HL-60 (cell line): ENCODE data around the gene GMFB.

Source experiments
- DNase-seq, 2 experiments: peaks; one replicate each; pipeline ENCODE4 v3.0.0-alpha.2; 2010 to 2020; ENCODE audit warnings: low read depth in 1 of 2, low spot score in 1 of 2
- H3K27ac ChIP-seq: fragments of 250-450 bp; sonication (Bioruptor Pico); replicated peaks from 2 replicates; pipeline ENCODE4 v1.5.1; 2020; ENCODE audit warnings: mild to moderate bottlenecking, moderate library complexity
- H3K27me3 ChIP-seq: fragments of 250-450 bp; sonication (Bioruptor Pico); 2 replicates; pipeline ENCODE4 v1.5.1; 2021; ENCODE audit warnings: mild to moderate bottlenecking, moderate library complexity; ENCODE audit not compliant: insufficient read depth, poor library complexity, severe bottlenecking
- H3K4me3 ChIP-seq: replicated peaks from 2 replicates; pipeline ENCODE4 v1.5.1; 2011; ENCODE audit warnings: mild to moderate bottlenecking, control low read depth, low read length; ENCODE audit not compliant: insufficient read depth
- CTCF ChIP-seq: IDR thresholded peaks from one replicate; pipeline ENCODE4 v1.5.1; 2011; ENCODE audit warnings: low read length, control low read depth, inconsistent platforms; ENCODE audit not compliant: insufficient read depth
- GABPA ChIP-seq: IDR thresholded peaks from 2 replicates; pipeline ENCODE4 v1.6.1; 2012; ENCODE audit warnings: low read depth
- POLR2AphosphoS5 ChIP-seq: IDR thresholded peaks from 2 replicates; pipeline ENCODE4 v1.6.1; 2012; ENCODE audit warnings: low read depth
- REST ChIP-seq: IDR thresholded peaks from 2 replicates; pipeline ENCODE4 v1.6.1; 2012; ENCODE audit warnings: low read depth; ENCODE audit not compliant: insufficient replicate concordance
- SPI1 ChIP-seq: IDR thresholded peaks from 2 replicates; pipeline ENCODE4 v1.6.1; 2012; ENCODE audit warnings: low read depth, mild to moderate bottlenecking, borderline replicate concordance

GMFB gene

DNA sequence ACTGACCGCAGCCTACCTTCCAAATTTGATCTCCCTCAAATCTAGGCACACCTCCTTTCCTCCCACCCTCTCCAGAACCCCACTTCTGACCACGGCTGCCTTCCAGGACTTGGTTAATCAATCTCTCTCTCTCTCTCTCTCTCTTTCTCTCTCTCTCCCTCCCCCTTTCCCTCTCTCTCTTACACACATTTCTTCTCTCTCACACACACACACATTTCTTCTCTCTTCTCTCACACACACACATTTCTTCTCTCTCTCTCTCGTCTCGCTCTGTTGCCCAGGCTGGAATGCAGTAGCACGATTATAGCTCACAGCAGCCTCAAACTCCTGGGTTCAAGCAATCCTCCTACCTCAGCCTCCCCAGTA lies 521 bp upstream of the GMFB start:
- peak overlapping the region; percentile 72 for H3K27ac ChIP-seq
- DNase-seq, result no peak
- TF ChIP-seq CTCF (no peak), SPI1 (no peak), REST (no peak), GABPA (no peak), POLR2AphosphoS5 (no peak)
- no peaks in the 10 kb centered on the region for H3K27me3 ChIP-seq
- peak overlapping the region; percentile 98 for H3K4me3 ChIP-seq

DNA sequence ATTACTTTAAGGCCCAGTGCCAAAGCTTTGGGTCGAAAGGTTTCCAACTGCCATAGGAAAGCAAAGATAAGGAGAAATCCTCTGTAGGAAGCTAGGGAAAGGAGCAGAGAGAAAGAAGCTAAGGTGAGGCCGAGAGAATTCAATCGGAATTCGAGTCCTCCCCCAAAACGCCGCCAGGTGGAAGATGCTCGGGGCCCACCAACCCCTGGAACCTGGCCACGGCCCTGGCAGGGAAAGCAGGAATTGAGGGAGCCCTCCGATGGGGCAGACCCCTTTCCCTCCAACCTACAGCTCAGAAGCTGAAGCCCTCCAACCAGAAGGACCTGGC lies 498 bp downstream of the GMFB start:
- no peak for TF ChIP-seq CTCF
- TF ChIP-seq POLR2AphosphoS5, result no peak
- TF ChIP-seq GABPA, result no peak
- no peak for TF ChIP-seq REST
- TF ChIP-seq SPI1, result no peak
- Histone ChIP-seq H3K4me3 (peak overlapping the region; percentile 98), H3K27ac (peak overlapping the region; percentile 72), H3K27me3 (no peaks in the 10 kb centered on the region)
- DNase-seq, result no peak

GRCh38 chr14:54487771-54488170 lies 1.0 kb downstream of the GMFB start:
- H3K27ac ChIP-seq, result peak overlapping the region; percentile 72; the same call in 1 of the 2 replicates
- no peaks in the 10 kb centered on the region for H3K27me3 ChIP-seq
- H3K4me3 ChIP-seq, result peak overlapping the region; percentile 98
- no peak for TF ChIP-seq GABPA
- no peak for TF ChIP-seq POLR2AphosphoS5
- TF ChIP-seq REST, result no peak
- no peak for DNase-seq

GRCh38 chr14:54486685-54487084 lies 2.1 kb downstream of the GMFB start:
- TF ChIP-seq REST, result no peak
- TF ChIP-seq SPI1, result no peak
- no peak for TF ChIP-seq GABPA
- TF ChIP-seq CTCF, result no peak
- TF ChIP-seq POLR2AphosphoS5, result no peak
- no peak overlapping the region for H3K27ac ChIP-seq
- no peak overlapping the region for H3K4me3 ChIP-seq
- H3K27me3 ChIP-seq, result no peaks in the 10 kb centered on the region
- DNase-seq, result no peak
